ENCODE data around the gene PPM1H. TPM values are rescaled to one million over a fixed set of nuclear protein-coding genes. Genes with fewer than 3 reads are reported as not detected.
"Not testable (repeated sequence)": the region's sequence is repeated elsewhere in the genome, so short reads cannot be mapped to it uniquely, and the experiment has no call there.

Gene PPM1H
- polyA plus RNA-seq, 1 experiment: 2.3 TPM

GRCh38 chr12:62736596-62736995 lies 198.4 kb downstream of the PPM1H start:
- POLR2A ChIA-PET: no interaction called here
- TF ChIP-seq CTCF (IDR thresholded peaks at IDR 0.05; ENCODE audit: insufficient read depth, low read depth, low read length): no peak
- no peak for DNase-seq (ENCODE audit: low read depth)
- H3K27me3 ChIP-seq (ENCODE audit: control insufficient read depth, insufficient read depth, low read length): no peaks in the 10 kb centered on the region
- CTCF ChIA-PET: no interaction called here
- no peaks in the 10 kb centered on the region for H3K36me3 ChIP-seq (ENCODE audit: control insufficient read depth, insufficient read depth, low read length)
- no peak overlapping the region for H3K4me3 ChIP-seq (ENCODE audit: low read depth, low read length)

- POLR2A ChIA-PET: no interaction called here
- H3K27me3 ChIP-seq (ENCODE audit: control insufficient read depth, insufficient read depth, low read length): no peaks in the 10 kb centered on the region
- no peak overlapping the region for H3K4me3 ChIP-seq (ENCODE audit: low read depth, low read length)
- no peaks in the 10 kb centered on the region for H3K36me3 ChIP-seq (ENCODE audit: control insufficient read depth, insufficient read depth, low read length)
- no peak for DNase-seq (ENCODE audit: low read depth)
- TF ChIP-seq CTCF (IDR thresholded peaks at IDR 0.05; ENCODE audit: insufficient read depth, low read depth, low read length): no peak
- CTCF ChIA-PET: no interaction called here
Observed at GRCh38 chr12:62732861-62733427, 202.0 kb downstream of the PPM1H start.

- DNase-seq (ENCODE audit: low read depth): no peak
- Histone ChIP-seq H3K36me3 (ENCODE audit: control insufficient read depth, insufficient read depth, low read length) (no peaks in the 10 kb centered on the region), H3K27me3 (ENCODE audit: control insufficient read depth, insufficient read depth, low read length) (no peaks in the 10 kb centered on the region), H3K4me3 (ENCODE audit: low read depth, low read length) (no peak overlapping the region)
- ChIA-PET POLR2A (interaction anchor here (0.6 kb wide), 1 partner anchor 27 kb away, joined by 3 read pairs; no protein-coding TSS in a partner anchor), CTCF (interaction anchor here (1.0 to 1.2 kb wide), 2 partner anchors 42 to 64 kb away, joined by 3 to 4 read pairs; no protein-coding TSS in a partner anchor)
- no peak for TF ChIP-seq CTCF (IDR thresholded peaks at IDR 0.05; ENCODE audit: insufficient read depth, low read depth, low read length)
Observed at GRCh38 chr12:62731055-62731820, 203.7 kb downstream of the PPM1H start.

GRCh38 chr12:62730649-62731048 lies 204.3 kb downstream of the PPM1H start:
- Histone ChIP-seq H3K36me3 (ENCODE audit: control insufficient read depth, insufficient read depth, low read length) (no peaks in the 10 kb centered on the region), H3K27me3 (ENCODE audit: control insufficient read depth, insufficient read depth, low read length) (no peaks in the 10 kb centered on the region), H3K4me3 (ENCODE audit: low read depth, low read length) (no peak overlapping the region)
- ChIA-PET POLR2A (interaction anchor here (0.6 kb wide), 1 partner anchor 27 kb away, joined by 3 read pairs; no protein-coding TSS in a partner anchor), CTCF (interaction anchor here (1.2 kb wide), 1 partner anchor 41 kb away, joined by 4 read pairs; no protein-coding TSS in a partner anchor)
- no peak for DNase-seq (ENCODE audit: low read depth)
- no peak for TF ChIP-seq CTCF (IDR thresholded peaks at IDR 0.05; ENCODE audit: insufficient read depth, low read depth, low read length)

GRCh38 chr12:62729579-62730544 lies 205.1 kb downstream of the PPM1H start:
- H3K4me3 ChIP-seq (ENCODE audit: low read depth, low read length); DNase-seq (ENCODE audit: low read depth); H3K27me3 ChIP-seq (ENCODE audit: control insufficient read depth, insufficient read depth, low read length); H3K36me3 ChIP-seq (ENCODE audit: control insufficient read depth, insufficient read depth, low read length): not testable (repeated sequence)
- ChIA-PET CTCF (interaction anchor here (1.2 to 1.6 kb wide), 2 partner anchors 40 to 64 kb away, joined by 4 to 5 read pairs; no protein-coding TSS in a partner anchor), POLR2A (interaction anchor here (0.6 kb wide), 1 partner anchor 26 kb away, joined by 3 read pairs; no protein-coding TSS in a partner anchor)

Measured in BJ (cell line).